Activated T-helper 1 cell treated with Interleukin-2 at 50 U/mL for 16 hours (primary cell): ENCODE measurements around the gene CPEB1.
A peak's percentile ranks its signal among the peaks of the same experiment; 100 is the strongest.
"Not testable (repeated sequence)": the region's sequence is repeated elsewhere in the genome, so short reads cannot be mapped to it uniquely, and the experiment has no call there.

Experiments used
- DNase-seq: peaks from one replicate; pipeline ENCODE4 v3.0.0-alpha.2; 2020; ENCODE audit warnings: low read depth

The CPEB1 gene

GRCh38 chr15:82649226-82649999, 2.2 kb upstream of the CPEB1 start:
- DNase-seq, result no peak

GRCh38 chr15:82648257-82649103, 1.3 kb upstream of the CPEB1 start:
- DNase-seq, result no peak

GRCh38 chr15:82647835-82648256, 683 bp upstream of the CPEB1 start:
- DNase-seq, result peak; percentile 28

DNA sequence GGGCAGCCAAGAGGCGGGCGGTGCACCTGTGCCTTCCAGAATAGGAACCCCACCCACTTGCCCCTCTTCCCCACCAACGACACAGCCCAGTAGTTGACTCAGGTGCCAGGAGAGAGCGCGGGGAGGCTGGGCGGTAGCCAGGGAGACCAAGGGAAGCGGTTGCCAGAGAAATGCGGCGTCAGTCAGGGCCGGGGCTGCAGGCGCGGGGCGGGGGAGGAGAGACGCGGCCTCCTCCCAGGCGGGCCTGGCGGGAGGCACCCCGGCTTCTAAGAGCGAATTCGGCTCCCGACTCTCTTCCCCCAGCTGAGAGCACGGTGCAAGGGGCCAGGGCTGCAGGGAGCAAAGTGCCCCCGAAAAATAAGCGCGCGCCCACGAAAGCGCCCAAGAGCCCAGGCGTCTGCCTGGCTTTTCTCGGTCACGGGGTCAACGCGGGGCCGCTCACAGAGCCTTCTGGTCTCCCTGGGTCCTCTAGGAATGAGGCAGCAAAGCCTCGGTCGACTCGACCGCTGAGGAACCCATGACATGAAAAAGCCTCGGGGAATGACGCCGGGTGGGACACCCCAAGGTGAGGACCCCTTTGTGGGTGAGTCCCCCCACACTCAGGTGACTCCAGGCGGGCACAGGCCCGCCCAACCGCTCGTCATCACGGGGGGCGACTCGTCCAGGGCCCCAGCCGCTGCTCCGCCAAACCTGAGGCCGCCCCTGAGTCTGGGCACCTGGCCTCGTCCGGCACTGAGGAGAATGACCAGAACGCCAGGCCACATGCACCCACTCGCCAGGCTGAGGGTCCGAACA, 716 bp downstream of the CPEB1 start:
- no peak for DNase-seq

GRCh38 chr15:82644967-82645852, 2.0 kb downstream of the CPEB1 start:
- not testable (repeated sequence) for DNase-seq

DNA sequence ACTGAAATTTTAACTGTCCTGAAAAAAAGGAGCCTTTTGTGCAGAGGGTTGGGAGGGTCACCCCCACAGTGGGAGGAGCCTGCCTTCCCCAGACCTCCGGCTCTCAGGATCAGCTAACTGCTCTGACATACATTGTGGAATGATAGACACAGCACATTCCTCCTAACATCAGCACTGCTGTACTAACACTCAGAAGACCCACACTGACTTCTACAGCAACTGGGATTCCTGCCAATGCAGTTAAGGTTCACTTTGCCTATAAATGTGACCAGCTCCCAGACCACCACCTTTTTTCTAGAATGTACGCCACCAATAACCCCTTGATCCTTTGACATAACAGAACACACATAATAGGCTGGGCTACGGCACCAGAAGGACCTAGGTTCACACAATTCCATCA, 3.2 kb downstream of the CPEB1 start:
- DNase-seq, result no peak

DNA sequence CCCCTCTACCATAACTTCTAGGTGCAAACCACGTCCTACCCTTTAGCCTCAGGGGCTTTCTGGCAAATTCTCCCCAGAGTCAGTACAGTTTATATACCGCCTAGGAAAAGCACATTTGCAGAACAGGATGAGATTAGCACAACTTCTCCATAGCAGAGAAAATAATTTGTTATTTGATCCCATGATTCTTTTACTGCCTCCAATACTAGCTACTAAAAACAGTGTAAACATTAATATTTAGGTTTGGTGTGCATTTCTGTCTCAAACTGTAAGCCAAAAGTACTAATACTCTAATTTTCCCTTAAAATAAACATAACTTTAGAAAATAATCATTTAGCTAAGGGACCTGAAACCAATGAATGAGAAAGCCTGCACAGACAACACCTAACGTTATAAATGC, 4.5 kb downstream of the CPEB1 start:
- DNase-seq, result no peak

DNA sequence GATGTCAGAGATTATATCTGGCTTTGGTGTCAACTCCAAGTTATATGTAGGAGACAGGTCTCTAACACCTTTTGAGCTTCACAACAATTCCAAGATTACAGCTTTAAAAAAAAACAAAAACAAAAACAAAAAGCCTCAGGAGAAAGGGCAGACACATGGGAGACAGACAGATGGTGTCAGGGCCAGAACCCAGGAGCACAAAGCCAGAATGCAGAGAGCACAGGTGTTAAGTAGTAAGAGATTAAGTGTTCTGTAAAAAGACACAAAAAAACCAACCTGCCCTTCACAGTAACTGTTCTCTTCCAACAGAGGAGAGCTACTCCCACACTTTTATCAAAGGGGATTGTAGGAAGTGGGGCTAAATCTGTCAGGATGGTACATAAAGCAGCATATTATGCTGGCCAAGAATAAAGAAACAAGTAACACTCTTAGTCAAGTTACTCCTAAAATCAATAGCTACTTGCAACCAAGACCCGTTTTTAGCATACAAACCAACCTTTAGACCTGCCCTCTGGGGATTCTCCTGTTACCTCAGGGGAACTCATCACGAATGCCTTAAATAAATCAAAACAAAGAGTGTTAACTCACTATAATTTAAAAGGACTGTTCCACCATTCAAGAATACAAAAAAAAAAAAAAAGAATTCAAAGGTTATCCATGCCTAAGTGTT, 5.9 kb downstream of the CPEB1 start:
- DNase-seq, result no peak

GRCh38 chr15:82640672-82641071, 6.5 kb downstream of the CPEB1 start:
- DNase-seq, result no peak

DNA sequence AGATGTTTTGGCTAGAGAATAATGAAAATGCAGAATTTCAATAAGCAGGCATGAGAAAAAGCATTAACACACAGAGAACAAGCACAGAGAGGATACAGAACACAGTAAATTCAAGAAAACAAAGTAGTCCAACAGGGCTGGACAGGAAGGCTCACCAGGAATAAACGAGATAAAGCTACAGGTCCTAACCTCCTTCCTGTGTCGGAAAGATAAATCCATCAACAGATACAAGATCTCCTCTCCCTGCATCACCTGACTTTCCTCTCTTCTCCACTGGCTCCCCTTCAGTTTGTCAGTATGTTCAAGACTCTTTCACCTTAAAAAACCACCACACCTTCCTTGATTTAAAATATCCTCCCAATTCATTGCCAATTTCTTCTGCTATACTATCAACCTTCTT, 11.4 kb downstream of the CPEB1 start:
- DNase-seq, result no peak

DNA sequence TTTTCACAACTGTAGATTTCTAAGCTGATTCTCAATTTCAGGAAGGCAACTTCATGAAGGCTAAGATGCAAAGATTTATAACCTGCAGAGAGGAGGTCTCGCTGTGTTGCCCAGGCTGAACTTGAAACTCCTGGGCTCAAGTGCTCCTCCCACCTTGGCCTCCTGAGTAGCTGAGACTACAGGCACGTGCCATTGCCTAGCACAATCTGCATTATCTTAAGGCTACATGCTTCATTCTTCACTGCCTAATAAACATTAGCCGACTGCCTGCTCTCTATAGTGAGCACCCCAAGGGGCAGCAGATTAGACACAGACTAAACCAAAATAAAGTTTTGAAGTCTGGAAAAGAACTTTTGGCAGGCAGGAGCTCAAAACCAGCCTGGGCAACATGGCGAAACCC, 17.1 kb downstream of the CPEB1 start:
- no peak for DNase-seq

DNA sequence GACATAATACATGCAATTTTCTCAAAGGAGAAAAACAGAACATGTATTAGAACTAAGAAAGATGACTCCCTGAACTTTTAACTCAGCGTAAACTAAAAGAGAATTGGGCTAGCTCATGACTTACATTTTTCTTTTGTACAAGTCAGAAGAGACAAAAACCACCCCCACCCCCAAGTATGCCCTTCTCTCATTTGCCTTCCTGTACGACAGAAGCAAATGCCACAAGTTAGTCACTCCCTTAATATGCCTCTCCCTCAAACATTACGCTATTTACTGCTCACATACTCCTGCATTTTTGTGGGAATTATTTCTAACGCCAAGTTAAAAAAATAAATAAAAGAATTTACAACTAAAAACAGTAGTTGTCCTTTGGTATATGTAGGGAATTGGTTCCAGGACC, 22.0 kb downstream of the CPEB1 start:
- no peak for DNase-seq

DNA sequence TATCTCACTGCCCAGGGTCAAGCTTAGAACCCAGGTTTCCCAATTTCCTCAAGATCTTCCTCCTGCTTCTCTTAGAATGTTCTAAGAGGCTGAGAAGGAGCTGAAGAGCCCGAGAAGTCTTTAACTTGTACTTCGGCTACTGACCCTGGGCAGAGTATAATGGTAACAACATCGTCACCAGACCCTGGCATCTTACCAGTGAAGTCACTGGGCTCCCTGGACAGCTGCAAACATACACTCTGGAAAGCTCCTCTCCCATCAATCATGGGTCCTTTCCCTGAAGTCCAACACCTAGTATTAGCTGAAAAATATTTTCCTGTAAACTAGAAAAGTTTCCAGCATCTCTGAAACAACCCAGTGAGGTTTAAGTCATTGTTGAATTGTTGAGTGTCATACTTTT, 22.7 kb downstream of the CPEB1 start:
- DNase-seq, result no peak

DNA sequence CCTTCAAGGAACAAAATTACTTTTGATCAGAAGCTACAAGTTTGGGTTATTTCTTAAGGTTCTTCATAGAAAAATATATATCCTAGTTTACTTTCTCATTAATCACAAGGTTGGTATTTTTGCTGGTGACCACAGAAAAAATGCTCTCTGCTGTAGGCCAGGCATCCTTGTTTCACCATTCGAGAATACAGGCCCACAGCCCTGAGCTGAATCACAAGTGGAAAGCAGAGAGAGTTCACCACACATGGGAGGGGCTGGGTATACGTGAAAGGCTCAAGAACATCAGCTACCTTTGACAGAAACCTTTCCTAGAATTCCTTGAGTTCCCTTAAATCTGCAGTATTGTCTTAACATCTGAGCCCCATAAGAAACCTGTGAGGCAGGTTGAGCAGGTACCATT, 23.2 kb downstream of the CPEB1 start:
- no peak for DNase-seq

DNA sequence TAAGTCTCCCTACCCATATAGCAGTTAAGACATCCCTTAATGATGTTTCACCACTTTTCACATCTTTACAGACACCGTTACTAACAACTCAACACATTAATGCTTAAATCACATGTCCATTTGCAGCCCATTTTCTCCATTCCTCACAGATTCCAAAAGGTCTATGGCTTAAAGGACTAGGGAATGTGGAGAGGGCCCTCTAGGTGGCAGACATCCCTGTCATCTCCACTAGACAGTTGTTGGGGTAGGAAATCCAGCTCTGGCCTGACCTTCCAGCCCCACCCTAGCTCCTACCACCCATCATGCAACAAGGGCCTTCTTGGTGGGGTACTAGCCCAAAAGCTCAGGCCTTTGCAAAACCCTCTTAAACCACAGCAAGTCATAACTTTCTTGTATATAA, 25.2 kb downstream of the CPEB1 start:
- no peak for DNase-seq

DNA sequence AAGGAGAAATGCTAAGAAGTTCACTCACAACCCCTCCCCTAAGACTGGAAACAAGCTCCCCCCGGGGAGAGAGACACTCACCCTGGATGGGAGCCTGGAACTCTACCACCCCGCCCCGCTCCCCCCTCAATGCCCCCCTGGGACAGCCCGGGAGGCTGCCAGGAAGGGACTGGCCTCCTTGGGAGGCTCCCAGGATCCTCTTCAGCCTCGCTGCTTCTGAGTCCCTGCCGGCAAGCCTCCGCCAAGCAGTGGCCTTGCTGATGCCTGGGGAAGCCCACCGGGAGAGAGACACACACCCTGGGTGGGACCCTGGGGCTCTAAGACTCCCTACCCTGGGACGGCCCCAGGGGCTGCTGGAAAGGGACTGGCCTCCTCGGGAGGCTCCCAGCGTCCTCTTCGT, 33.4 kb downstream of the CPEB1 start:
- DNase-seq, result no peak

- no peak for DNase-seq
Observed at GRCh38 chr15:82611348-82611747, 35.8 kb downstream of the CPEB1 start.

DNA sequence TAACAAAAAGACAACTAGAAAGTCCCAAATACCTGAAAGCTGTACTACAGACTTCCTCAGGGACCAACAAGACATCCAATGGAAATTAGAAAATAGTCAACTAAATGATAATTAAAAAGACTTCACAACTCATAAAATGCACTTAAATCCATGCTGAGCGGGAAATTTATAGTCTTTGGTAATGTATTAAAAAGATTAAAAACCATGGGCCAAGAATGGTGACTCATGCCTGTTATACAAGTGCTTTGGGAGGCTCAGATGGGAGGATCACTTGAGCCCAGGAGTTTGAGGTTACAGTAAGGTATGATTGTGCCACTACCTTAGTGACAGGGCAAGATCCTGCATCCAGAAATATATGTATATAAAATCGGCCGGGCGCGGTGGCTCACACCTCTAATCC, 45.0 kb downstream of the CPEB1 start:
- DNase-seq, result no peak

DNA sequence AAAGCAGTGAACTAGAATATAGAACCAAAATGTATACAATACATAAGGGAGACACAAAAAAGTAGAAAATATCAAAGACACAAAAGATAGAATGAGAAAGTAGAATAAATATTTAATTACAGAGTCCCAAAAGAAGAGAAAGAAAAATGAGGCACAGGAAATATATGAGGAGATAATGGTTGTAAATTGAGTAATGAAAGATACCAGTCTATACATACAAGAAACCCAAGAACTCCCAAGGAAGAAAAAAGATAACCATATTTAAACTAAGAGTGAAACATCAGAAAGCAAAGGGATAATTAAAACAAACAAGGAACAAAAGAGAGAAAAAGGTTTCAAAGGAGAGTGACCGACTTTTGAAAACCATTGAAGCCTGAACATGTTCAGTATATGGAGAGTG, 47.3 kb downstream of the CPEB1 start:
- DNase-seq, result no peak

DNA sequence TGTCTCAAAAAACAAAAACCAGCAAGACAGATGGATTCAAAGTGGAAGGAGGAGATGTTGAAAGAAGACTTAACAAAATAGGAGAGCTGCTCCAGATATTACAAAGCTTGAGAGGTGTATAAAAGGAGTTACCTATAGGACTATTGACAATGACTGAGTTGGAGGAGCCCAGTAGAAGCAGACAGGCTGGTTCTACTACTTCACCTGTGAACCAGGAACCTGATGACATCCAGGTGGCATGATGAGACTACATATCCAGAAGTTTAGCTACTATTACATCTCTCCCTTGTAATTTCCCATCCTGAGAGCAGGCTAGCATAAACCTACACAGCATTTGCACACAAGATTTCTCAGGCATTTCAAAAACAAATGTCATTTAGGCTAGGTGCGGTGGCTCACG, 49.3 kb downstream of the CPEB1 start:
- DNase-seq, result no peak

- DNase-seq, result no peak
Observed at GRCh38 chr15:82595766-82596165, 51.4 kb downstream of the CPEB1 start.
